PFSK-1 (cell line): ENCODE data around the gene TMEM161A.

ENCODE experiments used
- FOXP2 ChIP-seq: optimal IDR thresholded peaks from 2 replicates; pipeline ENCODE3; 2011; ENCODE audit warnings: borderline replicate concordance, control low read depth, inconsistent platforms; ENCODE audit not compliant: insufficient read depth; ENCODE audit errors: extremely low read length, extremely low read depth
- POLR2AphosphoS5 ChIP-seq: IDR thresholded peaks from 2 replicates; pipeline ENCODE4 v1.6.1; 2012; ENCODE audit warnings: low read depth, mild to moderate bottlenecking, control low read depth, low read length, moderate library complexity
- REST ChIP-seq, 2 experiments: IDR thresholded peaks; 2 replicates each; pipeline versions ENCODE4 v1.6.1 to v1.8.0; 2011 to 2012; ENCODE audit warnings: low read depth in 2 of 2, low read length in 2 of 2, control low read depth in 1 of 2, inconsistent platforms in 1 of 2, mild to moderate bottlenecking in 1 of 2, moderate library complexity in 1 of 2; ENCODE audit not compliant: insufficient read depth in 1 of 2
- SIN3A ChIP-seq: IDR thresholded peaks from 2 replicates; pipeline ENCODE4 v1.6.1; 2012; ENCODE audit warnings: mild to moderate bottlenecking, low read length, moderate library complexity, borderline replicate concordance; ENCODE audit not compliant: insufficient read depth
- TAF1 ChIP-seq: IDR thresholded peaks from 2 replicates; pipeline ENCODE4 v1.6.1; 2012; ENCODE audit warnings: low read length, control low read depth, borderline replicate concordance; ENCODE audit not compliant: insufficient read depth

The TMEM161A gene

GRCh38 chr19:19132912-19133311 is 5.4 kb downstream of the TMEM161A start:
- TF ChIP-seq FOXP2 = no peak
- no peak for TF ChIP-seq SIN3A
- no peak for TF ChIP-seq POLR2AphosphoS5
- TF ChIP-seq REST (IDR thresholded peaks at IDR 0.05; ENCODE audit: insufficient read depth in 1 of 2, low read depth in 2 of 2, low read length in 2 of 2) = no peak
- no peak for TF ChIP-seq TAF1

- TF ChIP-seq POLR2AphosphoS5 (no peak), SIN3A (no peak), REST (IDR thresholded peaks at IDR 0.05; ENCODE audit: insufficient read depth in 1 of 2, low read depth in 2 of 2, low read length in 2 of 2) (no peak), TAF1 (no peak), FOXP2 (no peak)
These were observed 6.3 kb downstream of the TMEM161A start for GRCh38 chr19:19131989-19132388.

- TF ChIP-seq POLR2AphosphoS5 (no peak), SIN3A (no peak), FOXP2 (no peak), TAF1 (no peak), REST (IDR thresholded peaks at IDR 0.05; ENCODE audit: insufficient read depth in 1 of 2, low read depth in 2 of 2, low read length in 2 of 2) (no peak)
These were observed 12.2 kb downstream of the TMEM161A start for GRCh38 chr19:19126102-19126501.

- TF ChIP-seq REST (IDR thresholded peaks at IDR 0.05; ENCODE audit: insufficient read depth in 1 of 2, low read depth in 2 of 2, low read length in 2 of 2) = no peak
These were observed 14.9 kb downstream of the TMEM161A start for GRCh38 chr19:19123386-19123785.

DNA sequence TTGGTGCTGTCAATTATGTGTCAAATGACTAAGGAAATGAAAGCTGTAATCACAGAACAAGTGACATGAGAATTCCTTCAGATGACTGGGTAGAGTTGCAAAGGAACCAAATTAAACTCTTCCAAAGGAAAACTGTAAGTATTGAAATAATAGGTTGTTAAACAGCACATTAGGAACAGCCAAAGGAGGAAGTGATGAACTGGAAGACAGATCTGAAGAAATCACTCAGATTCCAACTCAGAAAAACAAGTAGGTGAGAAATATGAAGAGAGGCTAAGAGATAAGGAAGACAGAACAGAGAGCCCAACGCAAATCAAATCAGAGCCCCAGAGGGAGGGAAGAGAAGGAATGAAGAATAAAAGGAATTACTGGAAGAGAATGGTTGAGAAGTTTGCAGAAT is 15.4 kb downstream of the TMEM161A start:
- TF ChIP-seq SIN3A = no peak

DNA sequence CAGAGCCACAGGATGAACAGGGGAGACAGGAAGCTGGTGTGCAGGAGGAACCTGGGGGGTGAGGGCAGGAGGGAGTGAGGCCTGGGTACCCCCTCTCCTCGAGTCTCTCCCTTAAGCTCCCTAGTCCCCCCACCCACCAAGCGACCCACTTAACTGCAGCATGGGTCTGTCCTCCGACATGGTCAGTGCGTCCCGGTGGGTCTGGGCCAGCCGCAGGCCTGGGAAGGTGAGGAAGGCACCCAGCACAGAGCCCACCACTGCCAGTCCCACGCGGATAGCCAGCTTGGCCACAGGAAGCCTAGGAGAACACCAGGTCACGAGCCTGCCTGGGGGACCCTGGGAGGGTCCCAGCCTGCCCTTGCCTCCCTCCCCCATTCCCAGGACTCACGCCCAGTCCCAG is 16.9 kb downstream of the TMEM161A start:
- no peak for TF ChIP-seq REST (IDR thresholded peaks at IDR 0.05; ENCODE audit: insufficient read depth in 1 of 2, low read depth in 2 of 2, low read length in 2 of 2)
- no peak for TF ChIP-seq TAF1
- no peak for TF ChIP-seq POLR2AphosphoS5
- no peak for TF ChIP-seq FOXP2
- no peak for TF ChIP-seq SIN3A
